Endothelial cell of umbilical vein (primary cell): Measurements from ENCODE around the gene EFNA5.

Experiments
- EZH2 ChIP-seq: IDR thresholded peaks from 2 replicates; pipeline ENCODE4 v1.6.1; 2012; ENCODE audit warnings: borderline replicate concordance, low read depth, mild to moderate bottlenecking, moderate library complexity, low read length, inconsistent platforms; ENCODE audit not compliant: severe bottlenecking
- JUN ChIP-seq: IDR thresholded peaks from 2 replicates; pipeline ENCODE4 v1.6.1; 2011; ENCODE audit warnings: borderline replicate concordance, low read depth; ENCODE audit not compliant: insufficient read length, insufficient read depth
- POLR2A ChIP-seq: IDR thresholded peaks from 2 replicates; pipeline ENCODE4 v1.6.1; 2012; ENCODE audit warnings: low read depth, mild to moderate bottlenecking, control low read depth, low read length
- POLR2AphosphoS5 ChIP-seq: IDR thresholded peaks from 2 replicates; pipeline ENCODE4 v1.6.1; 2012; ENCODE audit warnings: low read depth, mild to moderate bottlenecking, control low read depth, low read length, moderate library complexity; ENCODE audit not compliant: insufficient read depth
- TF ChIP-seq, protein P1 (sequence below), 2 donors: IDR thresholded peaks; 1 replicate in 1 of 2; 2 replicates in 1 of 2; pipeline ENCODE4 v1.5.1; 2011; ENCODE audit warnings: low read length in 2 of 2, mild to moderate bottlenecking in 2 of 2, moderate library complexity in 2 of 2, control low read depth in 1 of 2, inconsistent platforms in 1 of 2, low read depth in 1 of 2; ENCODE audit not compliant: insufficient read depth in 1 of 2; ENCODE audit errors: extremely low read depth in 1 of 2

GRCh38 chr5:107604990-107605389, 65.7 kb downstream of the EFNA5 start:
- TF ChIP-seq, protein P1, sequence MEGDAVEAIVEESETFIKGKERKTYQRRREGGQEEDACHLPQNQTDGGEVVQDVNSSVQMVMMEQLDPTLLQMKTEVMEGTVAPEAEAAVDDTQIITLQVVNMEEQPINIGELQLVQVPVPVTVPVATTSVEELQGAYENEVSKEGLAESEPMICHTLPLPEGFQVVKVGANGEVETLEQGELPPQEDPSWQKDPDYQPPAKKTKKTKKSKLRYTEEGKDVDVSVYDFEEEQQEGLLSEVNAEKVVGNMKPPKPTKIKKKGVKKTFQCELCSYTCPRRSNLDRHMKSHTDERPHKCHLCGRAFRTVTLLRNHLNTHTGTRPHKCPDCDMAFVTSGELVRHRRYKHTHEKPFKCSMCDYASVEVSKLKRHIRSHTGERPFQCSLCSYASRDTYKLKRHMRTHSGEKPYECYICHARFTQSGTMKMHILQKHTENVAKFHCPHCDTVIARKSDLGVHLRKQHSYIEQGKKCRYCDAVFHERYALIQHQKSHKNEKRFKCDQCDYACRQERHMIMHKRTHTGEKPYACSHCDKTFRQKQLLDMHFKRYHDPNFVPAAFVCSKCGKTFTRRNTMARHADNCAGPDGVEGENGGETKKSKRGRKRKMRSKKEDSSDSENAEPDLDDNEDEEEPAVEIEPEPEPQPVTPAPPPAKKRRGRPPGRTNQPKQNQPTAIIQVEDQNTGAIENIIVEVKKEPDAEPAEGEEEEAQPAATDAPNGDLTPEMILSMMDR (IDR thresholded peaks at IDR 0.05; ENCODE audit: extremely low read depth in 1 of 2, insufficient read depth in 1 of 2, low read depth in 1 of 2, low read length in 2 of 2) = no peak
- TF ChIP-seq JUN = no peak
- TF ChIP-seq POLR2AphosphoS5 = no peak
- TF ChIP-seq EZH2 = no peak
- no peak for TF ChIP-seq POLR2A
